ENCODE results near the gene XIST.

DNA sequence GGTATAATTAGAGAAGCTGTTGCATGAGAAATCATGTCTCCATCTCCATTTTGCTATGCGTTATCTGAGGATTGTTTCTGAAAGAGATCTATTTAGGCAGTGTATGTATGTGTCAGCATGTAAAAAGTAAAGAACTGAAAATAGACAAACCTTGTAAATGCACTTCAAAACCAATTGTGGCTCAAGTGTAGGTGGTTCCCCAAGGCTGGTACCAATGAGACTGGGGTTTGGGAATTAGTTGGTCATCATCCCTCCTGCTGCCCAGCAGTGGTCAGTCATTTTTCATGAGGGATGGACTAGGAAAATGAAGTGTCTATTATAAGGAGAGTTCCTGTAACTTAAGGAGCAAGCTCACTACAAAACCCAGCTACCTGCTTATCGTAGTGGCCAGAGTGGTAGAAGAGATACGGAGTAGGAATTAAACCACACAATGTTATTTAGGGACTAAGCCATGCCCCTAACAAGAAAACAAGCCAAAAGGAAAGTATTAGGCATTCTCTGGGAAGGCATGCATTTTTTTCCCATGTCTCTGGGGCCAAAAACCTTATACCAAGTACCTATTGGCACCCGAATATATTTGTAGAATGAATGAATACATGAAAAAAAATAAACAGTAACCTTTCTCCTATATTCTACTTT is 30.5 kb downstream of the XIST start:
- TF ChIP-seq, protein P1, sequence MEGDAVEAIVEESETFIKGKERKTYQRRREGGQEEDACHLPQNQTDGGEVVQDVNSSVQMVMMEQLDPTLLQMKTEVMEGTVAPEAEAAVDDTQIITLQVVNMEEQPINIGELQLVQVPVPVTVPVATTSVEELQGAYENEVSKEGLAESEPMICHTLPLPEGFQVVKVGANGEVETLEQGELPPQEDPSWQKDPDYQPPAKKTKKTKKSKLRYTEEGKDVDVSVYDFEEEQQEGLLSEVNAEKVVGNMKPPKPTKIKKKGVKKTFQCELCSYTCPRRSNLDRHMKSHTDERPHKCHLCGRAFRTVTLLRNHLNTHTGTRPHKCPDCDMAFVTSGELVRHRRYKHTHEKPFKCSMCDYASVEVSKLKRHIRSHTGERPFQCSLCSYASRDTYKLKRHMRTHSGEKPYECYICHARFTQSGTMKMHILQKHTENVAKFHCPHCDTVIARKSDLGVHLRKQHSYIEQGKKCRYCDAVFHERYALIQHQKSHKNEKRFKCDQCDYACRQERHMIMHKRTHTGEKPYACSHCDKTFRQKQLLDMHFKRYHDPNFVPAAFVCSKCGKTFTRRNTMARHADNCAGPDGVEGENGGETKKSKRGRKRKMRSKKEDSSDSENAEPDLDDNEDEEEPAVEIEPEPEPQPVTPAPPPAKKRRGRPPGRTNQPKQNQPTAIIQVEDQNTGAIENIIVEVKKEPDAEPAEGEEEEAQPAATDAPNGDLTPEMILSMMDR (IDR thresholded peaks at IDR 0.05; ENCODE audit: borderline replicate concordance, extremely low read depth, low read length, poor library complexity, severe bottlenecking), result no peak
- no peak for TF ChIP-seq EZH2 (IDR thresholded peaks at IDR 0.05; ENCODE audit: borderline replicate concordance, low read depth, low read length, severe bottlenecking)
